Mesendoderm (in vitro differentiated cells): ENCODE measurements around the gene SMIM44.
"Not testable (repeated sequence)": the region's sequence is repeated elsewhere in the genome, so short reads cannot be mapped to it uniquely, and the experiment has no call there.

Experiments used
- DNase-seq: peaks from one replicate; pipeline ENCODE4 v3.0.0; 2013
- H2AK5ac ChIP-seq: 2 replicates; pipeline ENCODE4 v1.6.1; 2013; ENCODE audit warnings: low read length, inconsistent platforms
- H2BK120ac ChIP-seq: 2 replicates; pipeline ENCODE4 v1.6.1; 2013; ENCODE audit warnings: low read depth, mild to moderate bottlenecking, low read length, moderate library complexity, mixed read lengths
- H2BK15ac ChIP-seq: replicated peaks from 2 replicates; pipeline ENCODE4 v1.6.1; 2013; ENCODE audit warnings: low read depth, mild to moderate bottlenecking, moderate library complexity
- H2BK5ac ChIP-seq: 2 replicates; pipeline ENCODE4 v1.6.1; 2013; ENCODE audit warnings: low read length, inconsistent platforms
- H3K18ac ChIP-seq: 2 replicates; pipeline ENCODE4 v1.6.1; 2013; ENCODE audit warnings: mild to moderate bottlenecking, low read length, mixed read lengths
- H3K23ac ChIP-seq: one replicate; pipeline ENCODE4 v1.6.1; 2013; ENCODE audit warnings: low read length
- H3K27ac ChIP-seq: 2 replicates; pipeline ENCODE4 v1.5.1; 2013; ENCODE audit warnings: low read depth, mild to moderate bottlenecking, inconsistent platforms, low read length, moderate library complexity
- H3K27me3 ChIP-seq: 2 replicates; pipeline ENCODE4 v1.6.1; 2013; ENCODE audit warnings: low read length, control low read depth, mild to moderate bottlenecking, inconsistent platforms; ENCODE audit not compliant: insufficient read depth, poor library complexity
- H3K36me3 ChIP-seq: 2 replicates; pipeline ENCODE4 v1.6.1; 2013; ENCODE audit warnings: low read length, inconsistent platforms; ENCODE audit not compliant: control insufficient read depth, insufficient read depth
- H3K4ac ChIP-seq: one replicate; pipeline ENCODE4 v1.6.1; 2013; ENCODE audit warnings: low read depth, mild to moderate bottlenecking, low read length, moderate library complexity
- H3K4me1 ChIP-seq: 2 replicates; pipeline ENCODE4 v1.6.1; 2013; ENCODE audit warnings: low read depth, low read length, inconsistent platforms; ENCODE audit not compliant: control insufficient read depth
- H3K4me2 ChIP-seq: 2 replicates; pipeline ENCODE4 v1.6.1; 2013; ENCODE audit warnings: low read length
- H3K4me3 ChIP-seq: 2 replicates; pipeline ENCODE4 v1.5.1; 2013; ENCODE audit warnings: mild to moderate bottlenecking, low read length
- H3K56ac ChIP-seq: one replicate; pipeline ENCODE4 v1.6.1; 2013; ENCODE audit warnings: low read length
- H3K79me1 ChIP-seq: 2 replicates; pipeline ENCODE4 v1.6.1; 2013; ENCODE audit warnings: low read length, inconsistent platforms
- H3K79me2 ChIP-seq: 2 replicates; pipeline ENCODE4 v1.6.1; 2013; ENCODE audit warnings: mild to moderate bottlenecking, low read length; ENCODE audit not compliant: control insufficient read depth, insufficient read depth
- H3K9ac ChIP-seq: 2 replicates; pipeline ENCODE4 v1.6.1; 2013; ENCODE audit warnings: low read length, inconsistent platforms
- H4K5ac ChIP-seq: one replicate; pipeline ENCODE4 v1.6.1; 2013; ENCODE audit warnings: low read length
- H4K8ac ChIP-seq: one replicate; pipeline ENCODE4 v1.6.1; 2013; ENCODE audit warnings: low read depth, mild to moderate bottlenecking, control low read depth, low read length, moderate library complexity
- WGBS: extraction: QIAGEN DNeasy Blood & Tissue Kit; methylation state at CpG from one replicate; pipeline ENCODE4 v1.1.7; 2013; ENCODE audit warnings: low lambda C conversion rate, missing lambda C conversion rate; ENCODE audit not compliant: insufficient coverage; ENCODE audit errors: extremely low coverage; 5-methylcytosine and 5-hydroxymethylcytosine counted together

The SMIM44 gene

DNA sequence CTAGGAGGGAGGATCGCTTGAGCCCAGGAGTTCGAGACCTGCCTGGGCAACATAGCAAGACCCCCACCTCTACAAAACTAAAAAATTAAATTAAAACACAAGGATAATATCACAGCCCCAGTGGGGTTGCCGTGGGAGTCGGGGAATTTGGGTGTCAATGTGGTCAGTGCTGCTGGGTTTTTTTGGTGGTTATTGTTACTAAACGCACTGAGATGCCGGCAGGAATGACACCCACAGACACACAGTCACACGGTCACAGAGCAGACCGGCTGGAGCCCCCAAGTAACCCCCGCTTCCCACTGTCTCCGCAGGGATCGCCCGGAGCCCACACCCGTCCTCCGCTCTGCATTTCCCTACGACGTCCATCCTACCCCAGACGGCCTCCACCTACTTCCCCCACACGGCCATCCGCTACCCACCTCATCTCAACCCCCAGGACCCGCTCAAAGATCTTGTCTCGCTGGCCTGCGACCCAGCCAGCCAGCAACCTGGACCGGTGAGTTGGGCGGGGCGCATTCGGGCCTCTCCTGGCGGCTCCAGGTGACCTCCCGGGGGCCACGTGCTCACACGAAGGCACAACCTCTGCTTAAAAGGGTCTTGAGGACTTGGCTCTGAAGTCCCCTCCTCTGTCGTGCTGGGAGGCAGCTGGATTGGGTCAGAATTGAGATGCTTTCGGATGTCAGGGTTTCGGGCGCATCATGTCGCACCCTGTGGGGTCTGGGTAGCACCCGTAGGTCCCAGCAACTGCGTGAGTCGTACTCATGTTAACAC is 30.9 kb downstream of the SMIM44 start:
- Histone ChIP-seq H2BK120ac (no peak overlapping the region), H3K4me1 (no peaks in the 10 kb centered on the region), H2AK5ac (no peak overlapping the region), H4K5ac (no peak overlapping the region), H3K9ac (no peak overlapping the region), H3K18ac (no peak overlapping the region), H2BK15ac (no peak overlapping the region), H3K36me3 (no peaks in the 10 kb centered on the region), H3K27me3 (no peaks in the 10 kb centered on the region), H3K23ac (no peak overlapping the region), H3K79me2 (no peaks in the 10 kb centered on the region), H3K4me3 (no peak overlapping the region), H3K4me2 (no peak overlapping the region), H3K79me1 (no peaks in the 10 kb centered on the region), H3K4ac (no peak overlapping the region), H3K56ac (peak overlapping the region; percentile 25), H4K8ac (no peak overlapping the region), H2BK5ac (no peak overlapping the region), H3K27ac (no peak overlapping the region)
- DNase-seq = no peak
- WGBS = no CpG with 5 or more reads among the region's 38 CpGs

DNA sequence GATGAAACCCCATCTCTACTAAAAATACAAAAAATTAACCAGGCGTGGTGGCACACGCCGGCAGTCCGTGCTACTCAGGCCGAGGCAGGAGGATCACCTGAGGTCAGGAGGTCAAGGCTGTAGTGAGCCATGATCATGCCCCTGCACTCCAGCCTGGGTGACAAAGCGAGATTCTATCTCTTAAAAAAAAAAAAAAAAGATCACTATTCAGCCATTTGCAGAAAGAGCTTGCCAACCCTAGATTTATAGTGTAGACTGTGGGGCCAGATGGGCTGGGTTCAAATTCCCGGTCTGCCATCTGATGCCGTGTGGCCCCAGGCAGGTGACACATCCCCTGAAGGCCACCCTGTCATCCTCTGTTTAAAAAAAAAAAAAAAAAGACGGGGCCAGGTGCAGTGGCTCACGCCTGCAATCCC is 31.8 kb downstream of the SMIM44 start:
- Histone ChIP-seq H3K23ac (no peak overlapping the region), H3K27ac (no peak overlapping the region), H3K27me3 (no peaks in the 10 kb centered on the region), H3K18ac (no peak overlapping the region), H2BK120ac (no peak overlapping the region), H2AK5ac (no peak overlapping the region), H4K8ac (no peak overlapping the region), H3K4ac (no peak overlapping the region), H2BK5ac (no peak overlapping the region), H3K36me3 (no peaks in the 10 kb centered on the region), H3K79me2 (no peaks in the 10 kb centered on the region), H3K9ac (no peak overlapping the region), H3K4me3 (no peak overlapping the region), H3K4me1 (no peaks in the 10 kb centered on the region), H2BK15ac (no peak overlapping the region), H3K79me1 (no peaks in the 10 kb centered on the region), H3K56ac (no peak overlapping the region), H4K5ac (no peak overlapping the region), H3K4me2 (no peak overlapping the region)
- no CpG with 5 or more reads among the region's 10 CpGs for WGBS
- no peak for DNase-seq

DNA sequence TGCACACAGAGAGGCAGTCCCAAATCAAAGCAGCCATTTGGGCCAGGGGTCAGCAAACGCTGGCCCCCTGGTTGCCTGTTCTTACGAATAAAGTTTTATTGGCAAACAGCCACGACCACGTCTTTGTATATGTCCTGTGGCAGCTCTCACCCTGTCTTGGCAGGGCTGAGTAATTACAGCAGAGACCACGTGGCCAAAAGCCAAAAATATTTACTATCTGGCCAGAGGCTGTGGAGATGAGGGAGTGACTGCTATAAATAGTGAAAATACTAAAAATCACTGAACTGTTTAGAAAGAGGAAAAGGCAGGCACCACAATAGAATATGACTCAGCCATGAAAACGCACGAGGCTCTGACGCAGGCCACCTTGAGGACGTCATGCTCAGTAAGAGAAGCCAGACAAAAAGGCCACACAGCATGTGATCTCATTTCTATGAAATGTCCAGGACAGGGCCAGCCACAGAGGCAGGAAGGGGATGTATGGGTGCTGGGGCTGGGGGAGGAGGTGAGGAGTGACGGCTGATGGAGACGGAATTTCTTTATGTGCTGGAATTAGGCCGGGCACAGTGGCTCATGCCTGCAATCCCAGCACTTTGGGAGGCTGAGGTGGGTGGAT is 32.3 kb downstream of the SMIM44 start:
- WGBS = no CpG with 5 or more reads among the region's 12 CpGs
- Histone ChIP-seq H3K79me1 (no peaks in the 10 kb centered on the region), H3K4me2 (no peak overlapping the region), H3K79me2 (no peaks in the 10 kb centered on the region), H3K27ac (no peak overlapping the region), H3K18ac (no peak overlapping the region), H4K5ac (no peak overlapping the region), H2AK5ac (no peak overlapping the region), H3K4ac (no peak overlapping the region), H3K4me1 (no peaks in the 10 kb centered on the region), H3K23ac (no peak overlapping the region), H3K9ac (no peak overlapping the region), H2BK15ac (no peak overlapping the region), H2BK120ac (no peak overlapping the region), H3K27me3 (no peaks in the 10 kb centered on the region), H3K4me3 (no peak overlapping the region), H2BK5ac (no peak overlapping the region), H3K36me3 (no peaks in the 10 kb centered on the region), H4K8ac (no peak overlapping the region), H3K56ac (no peak overlapping the region)
- DNase-seq = no peak

DNA sequence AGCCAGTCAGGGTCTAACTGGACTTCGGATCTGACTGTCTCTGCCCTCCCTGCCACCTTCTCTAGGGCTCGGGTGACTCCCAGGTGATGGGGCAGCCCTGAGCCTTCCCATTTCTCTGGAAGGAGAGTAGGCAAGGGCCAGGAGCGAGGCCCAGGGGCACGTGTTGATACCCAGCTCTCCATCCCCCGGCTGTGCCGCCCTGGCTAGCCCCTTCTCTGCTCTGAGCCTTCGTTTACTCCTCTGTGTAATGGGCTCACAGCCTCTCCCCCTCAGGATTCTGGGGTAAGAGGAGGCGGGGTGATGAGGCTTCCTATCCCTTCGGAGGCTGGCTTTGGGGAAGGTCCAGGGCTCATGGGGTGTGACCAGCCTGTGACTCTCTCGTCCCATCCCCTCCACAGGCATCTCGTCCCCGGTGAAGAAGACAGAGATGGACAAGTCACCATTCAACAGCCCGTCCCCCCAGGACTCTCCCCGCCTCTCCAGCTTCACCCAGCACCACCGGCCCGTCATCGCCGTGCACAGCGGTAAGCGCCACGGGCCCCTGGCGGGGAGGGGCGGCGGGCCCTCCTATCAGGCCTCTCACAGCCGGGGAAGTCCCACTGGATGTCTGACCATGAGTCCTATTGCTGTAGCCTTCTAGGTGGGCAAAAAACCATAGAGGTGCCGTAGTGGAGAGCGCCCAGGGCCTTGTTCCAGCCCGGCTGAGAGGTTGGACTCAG is 34.5 kb downstream of the SMIM44 start:
- no peaks in the 10 kb centered on the region for H3K27me3 ChIP-seq
- no peak overlapping the region for H3K9ac ChIP-seq
- no peaks in the 10 kb centered on the region for H3K79me1 ChIP-seq
- no peak overlapping the region for H3K56ac ChIP-seq
- H2BK5ac ChIP-seq = no peak overlapping the region
- WGBS = no CpG with 5 or more reads among the region's 28 CpGs
- H3K36me3 ChIP-seq = no peaks in the 10 kb centered on the region
- H3K27ac ChIP-seq = no peak overlapping the region
- H3K4me3 ChIP-seq = no peak overlapping the region
- no peak for DNase-seq
- no peak overlapping the region for H3K4me2 ChIP-seq
- no peak overlapping the region for H3K23ac ChIP-seq
- H2BK15ac ChIP-seq = no peak overlapping the region
- H2BK120ac ChIP-seq = no peak overlapping the region
- H3K79me2 ChIP-seq = no peaks in the 10 kb centered on the region
- H3K4ac ChIP-seq = no peak overlapping the region
- peaks cover 5% of the 10 kb centered on the region for H3K4me1 ChIP-seq
- H4K5ac ChIP-seq = no peak overlapping the region
- no peak overlapping the region for H2AK5ac ChIP-seq
- H4K8ac ChIP-seq = no peak overlapping the region
- H3K18ac ChIP-seq = no peak overlapping the region

DNA sequence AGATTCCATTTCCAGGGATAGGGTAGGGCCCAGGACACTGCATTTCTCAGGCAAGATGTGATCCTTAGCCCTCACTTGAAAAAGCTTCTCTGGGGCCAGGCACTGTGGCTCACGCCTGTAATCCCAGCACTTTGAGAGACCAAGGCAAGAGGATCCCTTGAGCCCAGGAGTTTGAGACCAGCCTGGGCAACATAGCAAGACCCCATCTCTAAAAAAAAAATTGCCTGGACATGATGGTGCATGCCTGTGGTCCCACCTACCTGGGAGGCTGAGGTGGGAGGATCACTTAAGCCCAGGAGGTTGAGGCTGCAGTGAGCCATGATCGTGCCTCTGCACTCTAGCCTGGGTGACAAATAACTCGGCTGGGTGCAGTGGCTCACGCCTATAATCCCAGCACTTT is 36.6 kb downstream of the SMIM44 start:
- H3K4me1 ChIP-seq, H3K18ac ChIP-seq, H2BK15ac ChIP-seq, DNase-seq, H3K79me1 ChIP-seq, H3K9ac ChIP-seq, H2BK5ac ChIP-seq, H3K4me3 ChIP-seq, H3K27me3 ChIP-seq, H3K23ac ChIP-seq, H3K4ac ChIP-seq, H3K4me2 ChIP-seq, H3K27ac ChIP-seq, H3K79me2 ChIP-seq, H4K5ac ChIP-seq, H4K8ac ChIP-seq, H2BK120ac ChIP-seq, H2AK5ac ChIP-seq, H3K36me3 ChIP-seq, H3K56ac ChIP-seq: not testable (repeated sequence)
- no CpG with 5 or more reads among the region's 4 CpGs for WGBS
